Endothelial cell (in vitro differentiated cells): Measurements from ENCODE around the gene CXCR2. TPM values are rescaled to one million over a fixed set of nuclear protein-coding genes. Genes with fewer than 3 reads are reported as not detected.

Experiments
- DNase-seq: peaks from one replicate; pipeline ENCODE4 v3.0.0; 2021; ENCODE audit warnings: low spot score
- H3K27ac Mint-ChIP-seq: one replicate; pipeline ENCODE4 v1.8.0; 2021; ENCODE audit warnings: mixed read lengths, inconsistent platforms; ENCODE audit not compliant: unreplicated experiment
- H3K27me3 Mint-ChIP-seq: one replicate; pipeline ENCODE4 v1.8.0; 2021; ENCODE audit warnings: mild to moderate bottlenecking, moderate library complexity, mixed read lengths, inconsistent platforms; ENCODE audit not compliant: unreplicated experiment
- H3K36me3 Mint-ChIP-seq: one replicate; pipeline ENCODE4 v1.8.0; 2021; ENCODE audit warnings: mild to moderate bottlenecking, low read depth, mixed read lengths, inconsistent platforms; ENCODE audit not compliant: unreplicated experiment
- H3K4me1 Mint-ChIP-seq: one replicate; pipeline ENCODE4 v1.8.0; 2021; ENCODE audit warnings: mild to moderate bottlenecking, mixed read lengths, inconsistent platforms; ENCODE audit not compliant: unreplicated experiment
- H3K4me3 Mint-ChIP-seq: one replicate; pipeline ENCODE4 v1.8.0; 2021; ENCODE audit warnings: mild to moderate bottlenecking, mixed read lengths, inconsistent platforms; ENCODE audit not compliant: unreplicated experiment
- H3K9me3 Mint-ChIP-seq: one replicate; pipeline ENCODE4 v1.8.0; 2021; ENCODE audit warnings: mixed read lengths, inconsistent platforms; ENCODE audit not compliant: unreplicated experiment
- long read RNA-seq: library from polyadenylated mRNA; unstranded; transcript quantifications from one replicate; pipeline ENCODE4 v2.0.0, GENCODE V29; 2020; ENCODE audit not compliant: unreplicated experiment
- total RNA-seq: library from RNA; stranded (reverse); fragmentation: NEBNext Ultra II Directional; extraction: Animal tissue kit (Norgen Biotek cat#: 25700); gene quantifications from one replicate; pipeline ENCODE4 v1.2.1, GENCODE V29; 2021; ENCODE audit not compliant: unreplicated experiment
- TF ChIP-seq, protein P1 (sequence below): fragments of 200-600 bp; sonication (generic); IDR thresholded peaks from one replicate; pipeline ENCODE4 v1.5.0; 2021; ENCODE audit warnings: antibody characterized with exemption; ENCODE audit not compliant: unreplicated experiment

Gene CXCR2
- total RNA-seq = 0.49 TPM
- long read RNA-seq = 0 reads

DNA sequence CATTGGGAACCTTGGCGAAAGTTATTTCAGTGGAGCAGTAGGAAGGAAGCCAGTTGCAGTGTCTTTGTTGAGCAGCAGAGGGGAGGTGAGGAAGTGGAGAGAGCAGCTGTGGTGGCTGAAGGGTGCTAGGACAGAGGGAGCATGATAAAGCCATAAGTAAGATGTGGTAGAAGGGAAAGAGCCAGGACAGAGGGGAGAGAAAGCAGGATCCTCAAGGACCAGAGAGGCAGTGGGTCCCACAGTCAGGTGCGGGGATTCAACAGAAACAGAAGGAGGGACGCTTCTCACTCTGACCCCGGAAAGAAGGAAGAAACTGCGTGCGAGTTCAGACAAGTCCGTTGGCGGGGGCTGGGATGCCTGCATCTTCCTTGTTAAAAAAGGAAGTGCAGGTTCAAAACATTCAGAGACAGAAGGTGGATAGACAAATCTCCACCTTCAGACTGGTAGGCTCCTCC is at the start of gene CXCR2:
Gene CXCR2 (plus strand): TSS at position 403 of the 455 bp plus-strand sequence. CDS start 8,774 bp downstream, outside the sequence.
- H3K36me3 Mint-ChIP-seq = no peaks in the 10 kb centered on the region
- peaks cover 4% of the 10 kb centered on the region for H3K27me3 Mint-ChIP-seq
- TF ChIP-seq, protein P1, sequence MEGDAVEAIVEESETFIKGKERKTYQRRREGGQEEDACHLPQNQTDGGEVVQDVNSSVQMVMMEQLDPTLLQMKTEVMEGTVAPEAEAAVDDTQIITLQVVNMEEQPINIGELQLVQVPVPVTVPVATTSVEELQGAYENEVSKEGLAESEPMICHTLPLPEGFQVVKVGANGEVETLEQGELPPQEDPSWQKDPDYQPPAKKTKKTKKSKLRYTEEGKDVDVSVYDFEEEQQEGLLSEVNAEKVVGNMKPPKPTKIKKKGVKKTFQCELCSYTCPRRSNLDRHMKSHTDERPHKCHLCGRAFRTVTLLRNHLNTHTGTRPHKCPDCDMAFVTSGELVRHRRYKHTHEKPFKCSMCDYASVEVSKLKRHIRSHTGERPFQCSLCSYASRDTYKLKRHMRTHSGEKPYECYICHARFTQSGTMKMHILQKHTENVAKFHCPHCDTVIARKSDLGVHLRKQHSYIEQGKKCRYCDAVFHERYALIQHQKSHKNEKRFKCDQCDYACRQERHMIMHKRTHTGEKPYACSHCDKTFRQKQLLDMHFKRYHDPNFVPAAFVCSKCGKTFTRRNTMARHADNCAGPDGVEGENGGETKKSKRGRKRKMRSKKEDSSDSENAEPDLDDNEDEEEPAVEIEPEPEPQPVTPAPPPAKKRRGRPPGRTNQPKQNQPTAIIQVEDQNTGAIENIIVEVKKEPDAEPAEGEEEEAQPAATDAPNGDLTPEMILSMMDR = no peak
- peak within 1 kb of the TSS; percentile 80 for H3K27ac Mint-ChIP-seq
- no peak within 1 kb of the TSS for H3K4me3 Mint-ChIP-seq
- H3K9me3 Mint-ChIP-seq = peaks cover 3% of the 10 kb centered on the region
- no peak for DNase-seq
- peaks cover 18% of the 10 kb centered on the region for H3K4me1 Mint-ChIP-seq

GRCh38 chr2:218077464-218078216 is 48.2 kb upstream of the CXCR2 start:
- peaks cover 8% of the 10 kb centered on the region for H3K4me1 Mint-ChIP-seq
- DNase-seq = no peak
- H3K27me3 Mint-ChIP-seq = peaks cover 25% of the 10 kb centered on the region
- H3K4me3 Mint-ChIP-seq = no peak overlapping the region
- TF ChIP-seq, protein P1 = no peak
- H3K36me3 Mint-ChIP-seq = peaks cover 12% of the 10 kb centered on the region
- no peak overlapping the region for H3K27ac Mint-ChIP-seq
- no peaks in the 10 kb centered on the region for H3K9me3 Mint-ChIP-seq

GRCh38 chr2:218079943-218080913 is 45.6 kb upstream of the CXCR2 start:
- peaks cover 15% of the 10 kb centered on the region for H3K27me3 Mint-ChIP-seq
- H3K9me3 Mint-ChIP-seq = no peaks in the 10 kb centered on the region
- H3K36me3 Mint-ChIP-seq = peaks cover 8% of the 10 kb centered on the region
- TF ChIP-seq, protein P1 = no peak
- DNase-seq = no peak
- H3K4me3 Mint-ChIP-seq = no peak overlapping the region
- H3K27ac Mint-ChIP-seq = no peak overlapping the region
- H3K4me1 Mint-ChIP-seq = peaks cover 3% of the 10 kb centered on the region

GRCh38 chr2:218081063-218081462 is 44.8 kb upstream of the CXCR2 start:
- H3K4me3 Mint-ChIP-seq = no peak overlapping the region
- no peak overlapping the region for H3K27ac Mint-ChIP-seq
- no peak for DNase-seq
- peaks cover 1% of the 10 kb centered on the region for H3K9me3 Mint-ChIP-seq
- peaks cover 3% of the 10 kb centered on the region for H3K4me1 Mint-ChIP-seq
- H3K36me3 Mint-ChIP-seq = peaks cover 8% of the 10 kb centered on the region
- peaks cover 11% of the 10 kb centered on the region for H3K27me3 Mint-ChIP-seq
- TF ChIP-seq, protein P1 = no peak
